ENCODE measurements around the gene DCST1.

The DCST1 gene

DNA sequence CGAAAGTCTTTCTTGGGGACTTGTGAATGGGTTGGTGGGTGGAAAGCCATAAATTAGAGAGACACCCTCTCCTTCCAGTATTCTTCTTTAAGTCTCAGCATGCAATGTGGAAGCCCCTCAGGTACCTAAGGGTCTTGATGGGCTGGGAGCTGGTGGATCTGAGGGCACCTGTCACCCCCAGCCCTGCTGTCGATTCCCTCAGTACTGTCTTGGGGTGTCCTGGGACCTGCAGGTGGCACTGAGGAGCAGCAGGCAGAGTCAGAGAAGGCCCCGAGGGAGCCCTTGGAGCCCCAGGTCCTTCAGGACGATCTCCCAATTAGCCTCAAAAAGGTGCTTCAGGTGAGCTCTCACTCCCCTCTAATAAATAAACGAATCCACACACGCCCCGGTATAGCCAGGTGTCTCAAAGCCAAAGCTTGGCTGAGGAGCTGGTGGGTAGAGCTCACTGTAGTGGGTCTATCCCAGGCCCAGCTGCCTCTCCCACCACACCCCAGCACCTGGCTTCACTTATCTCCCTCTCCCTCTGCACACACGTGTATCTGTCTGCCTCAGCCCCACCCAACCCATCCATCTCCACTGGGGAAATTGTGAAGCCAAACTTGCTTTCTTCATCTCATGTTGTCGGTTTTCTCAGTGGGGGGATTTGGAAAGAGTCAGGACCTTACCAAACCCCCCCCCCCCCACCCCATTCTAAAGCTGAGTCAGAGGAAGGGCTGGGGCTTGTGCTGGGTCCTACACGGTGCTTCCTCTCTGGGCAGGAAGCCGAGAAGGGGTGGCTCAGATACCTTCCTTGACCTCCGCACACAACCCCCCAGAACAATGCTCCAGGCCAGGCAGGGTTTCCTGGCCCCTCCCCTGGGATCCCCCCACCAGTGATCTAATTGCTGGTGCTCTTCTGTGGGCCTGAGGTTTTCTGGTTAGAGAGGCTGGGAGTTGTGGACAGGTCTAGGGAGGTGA is 19.1 kb downstream of the DCST1 start:
- no peak for DNase-seq (ENCODE audit: low spot score)

DNA sequence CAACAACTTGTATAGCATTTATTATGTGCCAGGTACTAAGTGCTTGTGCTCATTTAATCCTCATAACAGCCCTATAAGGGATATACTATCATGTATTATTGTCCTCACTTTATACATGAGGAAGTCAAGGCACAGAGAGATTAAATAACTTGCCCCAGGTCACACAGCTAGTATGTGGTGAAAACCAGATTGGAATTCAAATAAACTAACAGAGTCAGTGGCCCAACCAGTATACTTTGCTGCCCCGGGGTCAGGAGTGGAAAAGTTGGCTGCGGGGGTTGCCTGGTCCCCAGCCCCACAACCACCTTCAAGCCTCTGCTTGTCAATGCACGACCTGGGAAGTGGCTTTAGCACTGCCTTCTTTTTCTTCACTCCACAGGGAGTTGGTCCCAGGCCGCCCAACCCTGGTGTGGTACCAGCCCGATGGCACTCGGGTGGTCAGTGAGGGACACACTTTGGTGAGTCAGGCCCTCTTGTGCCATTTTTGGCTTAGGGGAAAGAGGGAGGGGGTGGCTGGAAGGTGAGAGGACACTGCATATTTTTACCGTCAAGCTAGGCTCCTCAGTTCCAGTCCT is 20.0 kb downstream of the DCST1 start:
- DNase-seq (ENCODE audit: low spot score), result no peak

DNA sequence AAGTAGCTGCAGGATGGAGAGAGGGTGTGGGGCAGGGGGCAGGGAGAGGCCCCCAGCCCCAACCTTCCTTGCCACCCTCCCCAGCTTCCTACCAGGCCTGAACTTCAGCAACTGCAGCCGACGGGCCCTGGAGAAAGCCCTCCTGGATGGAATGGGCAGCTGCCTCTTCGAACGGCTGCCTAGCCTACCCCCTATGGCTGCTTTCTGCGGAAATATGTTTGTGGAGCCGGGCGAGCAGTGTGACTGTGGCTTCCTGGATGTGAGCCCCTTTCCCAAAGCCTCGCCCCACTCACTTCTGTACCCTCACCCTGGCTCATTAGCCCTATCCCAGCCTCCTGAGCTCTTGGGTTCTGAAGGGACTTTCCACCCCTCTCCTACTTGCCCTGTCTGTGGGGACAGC is 23.5 kb downstream of the DCST1 start:
- no peak for DNase-seq (ENCODE audit: low spot score)

DNA sequence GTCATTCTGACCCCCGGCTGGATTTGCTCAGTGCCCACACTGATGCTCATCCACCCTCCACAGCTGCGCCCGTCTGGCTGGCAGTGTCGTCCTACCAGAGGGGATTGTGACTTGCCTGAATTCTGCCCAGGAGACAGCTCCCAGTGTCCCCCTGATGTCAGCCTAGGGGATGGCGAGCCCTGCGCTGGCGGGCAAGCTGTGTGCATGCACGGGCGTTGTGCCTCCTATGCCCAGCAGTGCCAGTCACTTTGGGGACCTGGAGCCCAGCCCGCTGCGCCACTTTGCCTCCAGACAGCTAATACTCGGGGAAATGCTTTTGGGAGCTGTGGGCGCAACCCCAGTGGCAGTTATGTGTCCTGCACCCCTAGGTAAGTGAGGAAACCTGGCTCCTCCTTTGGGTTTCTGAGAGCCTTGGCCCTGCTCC is 24.2 kb downstream of the DCST1 start:
- no peak for DNase-seq (ENCODE audit: low spot score)

DNA sequence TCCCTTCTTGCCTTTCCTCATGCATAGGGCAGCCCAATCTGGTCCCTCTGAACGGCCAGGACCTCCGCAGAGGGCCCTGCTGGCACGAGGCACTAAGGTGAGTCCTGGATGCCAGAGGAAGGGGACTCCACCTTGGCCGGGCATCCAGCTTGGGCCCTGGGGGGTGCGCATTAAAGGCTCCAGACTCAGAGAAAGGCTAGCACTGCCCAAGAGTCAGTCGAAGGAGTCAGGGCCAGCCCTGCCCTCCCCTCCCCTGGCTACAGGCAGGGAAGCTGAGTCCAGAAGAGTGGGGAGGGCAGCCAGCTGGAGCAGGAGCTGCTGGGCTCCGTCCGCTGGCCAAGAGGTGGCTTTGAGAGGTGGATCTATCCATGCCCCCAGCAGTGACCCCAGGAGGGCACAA is 27.1 kb downstream of the DCST1 start:
- DNase-seq (ENCODE audit: low spot score), result no peak

DNA sequence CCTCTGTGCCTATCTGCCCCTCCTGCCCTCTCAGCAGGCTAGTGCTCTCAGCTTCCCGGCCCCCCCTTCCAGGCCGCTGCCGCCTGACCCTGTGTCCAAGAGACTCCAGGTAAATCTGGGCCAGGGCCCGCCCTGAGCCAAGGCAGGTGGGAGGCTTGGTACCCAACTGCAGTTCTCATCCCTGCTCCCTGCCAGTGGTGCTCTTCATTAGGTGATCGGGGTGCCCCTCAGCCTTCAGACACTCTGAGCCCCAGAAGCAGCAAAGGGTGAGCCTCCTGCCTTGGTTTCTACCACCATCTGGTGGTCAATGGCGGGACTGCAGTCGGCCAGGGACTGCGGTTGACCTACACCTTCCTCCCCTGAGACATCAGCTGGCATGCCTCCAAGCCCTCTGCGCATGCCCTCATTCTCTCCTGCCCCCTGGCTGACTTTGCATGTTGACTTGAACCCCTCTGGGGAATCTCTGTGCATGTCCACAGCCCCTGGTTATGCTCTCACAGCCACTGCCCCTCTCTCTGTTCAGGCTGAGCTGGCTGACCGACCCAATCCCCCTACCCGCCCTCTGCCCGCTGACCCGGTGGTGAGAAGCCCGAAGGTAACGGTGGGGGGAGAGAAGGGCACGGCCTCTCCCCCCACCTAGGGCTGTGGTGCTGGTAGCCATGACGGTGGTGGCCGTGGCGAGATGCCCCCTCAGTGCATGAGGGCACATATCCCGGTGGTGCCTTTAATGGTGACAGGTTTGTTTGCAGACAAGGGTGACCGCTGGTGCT is 27.9 kb downstream of the DCST1 start:
- DNase-seq (ENCODE audit: low spot score), result peak; percentile 93

DNA sequence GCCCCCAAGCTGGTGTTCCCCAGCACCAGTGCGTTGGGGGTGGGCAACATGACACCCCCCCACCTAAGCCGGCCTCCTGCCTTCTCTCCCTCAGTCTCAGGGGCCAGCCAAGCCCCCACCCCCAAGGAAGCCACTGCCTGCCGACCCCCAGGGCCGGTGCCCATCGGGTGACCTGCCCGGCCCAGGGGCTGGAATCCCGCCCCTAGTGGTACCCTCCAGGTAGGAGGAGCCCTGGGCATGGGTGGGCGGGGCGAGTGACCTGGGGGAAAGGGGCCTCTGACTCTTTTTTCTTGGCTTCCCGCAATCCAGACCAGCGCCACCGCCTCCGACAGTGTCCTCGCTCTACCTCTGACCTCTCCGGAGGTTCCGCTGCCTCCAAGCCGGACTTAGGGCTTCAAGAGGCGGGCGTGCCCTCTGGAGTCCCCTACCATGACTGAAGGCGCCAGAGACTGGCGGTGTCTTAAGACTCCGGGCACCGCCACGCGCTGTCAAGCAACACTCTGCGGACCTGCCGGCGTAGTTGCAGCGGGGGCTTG is 28.6 kb downstream of the DCST1 start:
- no peak for DNase-seq (ENCODE audit: low spot score)

DNA sequence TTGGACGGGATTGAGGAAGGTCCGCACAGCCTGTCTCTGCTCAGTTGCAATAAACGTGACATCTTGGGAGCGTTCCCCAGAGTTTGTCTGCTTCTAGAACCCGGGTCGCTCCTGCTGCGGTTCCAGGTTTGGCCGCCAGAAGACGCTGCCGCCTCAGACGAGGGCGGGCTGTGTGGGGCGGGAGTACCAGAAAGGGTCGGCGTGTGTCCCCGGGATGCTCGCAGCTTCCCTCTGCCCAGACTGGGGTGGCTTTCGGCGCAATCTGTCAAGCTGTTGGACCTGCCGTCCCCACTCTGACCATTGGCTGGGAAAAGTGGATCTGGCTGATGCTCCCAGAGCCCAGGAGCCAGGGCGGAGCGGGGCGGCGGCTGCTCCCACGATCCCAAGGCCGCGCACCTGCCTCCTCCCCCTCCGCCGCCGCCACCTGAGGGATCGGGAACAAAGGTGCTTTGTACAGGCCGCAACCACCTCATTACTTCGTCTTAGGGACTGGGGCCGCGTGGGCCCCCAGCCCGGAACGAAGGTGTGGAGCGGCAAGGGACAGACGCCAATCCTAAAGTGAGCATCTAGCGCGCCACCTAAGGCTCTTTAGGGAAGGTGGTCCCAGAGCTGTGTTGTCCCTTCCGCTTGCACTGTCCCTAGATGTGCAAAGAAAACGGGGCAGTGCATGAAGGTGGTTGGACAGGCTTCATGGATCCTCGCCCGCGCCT is 29.2 kb downstream of the DCST1 start:
- peak; percentile 85 for DNase-seq (ENCODE audit: low spot score)

DNA sequence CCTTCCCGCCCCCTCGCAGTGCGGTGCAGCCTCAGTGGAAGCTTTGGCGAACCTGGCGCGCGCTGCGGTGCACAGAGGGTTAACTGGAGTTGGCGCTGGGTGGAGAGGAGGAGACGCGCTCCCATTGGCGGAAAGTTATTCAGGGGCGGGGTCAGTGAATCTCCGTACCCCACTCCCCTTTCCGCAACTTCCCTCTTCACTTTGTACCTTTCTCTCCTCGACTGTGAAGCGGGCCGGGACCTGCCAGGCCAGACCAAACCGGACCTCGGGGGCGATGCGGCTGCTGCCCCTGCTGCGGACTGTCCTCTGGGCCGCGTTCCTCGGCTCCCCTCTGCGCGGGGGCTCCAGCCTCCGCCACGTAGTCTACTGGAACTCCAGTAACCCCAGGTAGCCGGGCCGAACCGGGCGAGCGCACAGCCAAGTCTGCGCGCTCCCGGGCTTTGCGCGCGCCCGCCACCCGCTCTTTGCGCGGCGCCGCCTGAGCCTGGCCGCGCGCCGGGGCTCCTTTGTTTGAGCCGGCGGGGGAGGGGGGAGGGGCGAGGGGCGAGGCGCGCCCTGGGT is 30.0 kb downstream of the DCST1 start, which contains the start of gene EFNA4:
Gene EFNA4, plus strand, starts transcription at position 191 of the 561 bp plus-strand sequence. Its CDS starts 84 bp downstream, at position 275.
- peak; percentile 89 for DNase-seq (ENCODE audit: low spot score)

DNA sequence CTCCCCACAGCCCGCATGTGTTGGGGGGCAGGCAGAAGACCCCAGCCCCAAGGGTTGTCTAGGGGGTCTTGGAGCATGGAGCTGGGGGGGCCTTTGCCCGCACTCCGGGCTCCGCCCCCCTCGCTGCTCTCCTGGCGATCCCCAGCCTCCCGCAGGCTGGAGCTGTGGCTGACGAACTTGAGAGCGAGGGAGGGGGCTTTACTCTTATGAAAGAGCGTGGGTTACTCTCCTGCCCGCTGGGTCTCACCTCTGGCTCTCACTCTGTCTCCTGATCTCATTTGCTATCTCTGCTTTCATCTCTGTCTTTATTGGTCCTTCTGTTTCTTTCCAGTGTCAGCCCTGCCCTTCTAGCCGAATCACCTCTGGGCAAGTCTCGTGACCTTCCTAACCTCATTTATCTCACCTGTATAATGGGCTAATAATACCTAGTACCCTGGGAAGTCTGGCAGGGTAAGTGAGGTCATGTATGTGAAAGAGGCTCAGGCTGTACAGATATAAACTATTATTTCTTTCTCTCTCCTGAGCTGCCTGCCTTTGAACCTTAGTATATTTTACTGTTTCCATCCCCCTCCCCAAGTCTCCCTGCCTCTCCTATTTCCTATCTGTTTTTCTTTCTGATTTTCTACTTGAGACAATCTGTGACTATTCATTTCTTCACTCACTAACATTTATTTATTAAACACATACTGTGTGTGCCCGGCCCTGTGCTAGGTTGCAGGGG is 30.6 kb downstream of the DCST1 start:
- no peak for DNase-seq (ENCODE audit: low spot score)

DNA sequence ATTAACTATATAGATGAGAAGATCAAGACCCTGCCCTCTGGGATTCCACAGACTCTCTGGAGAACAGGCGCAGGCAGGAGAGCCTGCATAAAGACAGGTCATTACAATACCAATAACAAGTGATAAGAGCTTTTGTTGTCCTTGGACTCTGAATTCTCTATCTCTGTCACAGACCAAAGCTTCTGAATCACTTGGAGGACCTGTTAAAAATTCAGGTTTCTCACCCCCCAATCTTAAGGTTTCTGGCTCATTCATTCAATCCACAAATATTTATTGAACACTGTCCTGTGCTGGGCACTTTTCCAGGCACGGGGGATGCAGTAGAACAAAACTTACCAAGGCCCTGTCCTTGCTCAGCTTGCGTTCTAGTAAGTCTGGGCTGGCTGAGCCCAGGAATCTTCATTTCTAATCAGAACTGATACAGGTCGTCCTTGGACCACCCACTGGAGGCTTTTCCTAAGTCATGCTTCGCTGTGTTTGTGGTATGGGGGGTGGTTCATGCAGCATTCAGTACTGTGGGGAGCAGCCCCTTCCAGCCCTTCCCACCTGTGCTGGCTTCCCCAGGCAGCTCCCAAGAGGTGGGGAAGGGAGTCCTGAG is 31.3 kb downstream of the DCST1 start:
- no peak for DNase-seq (ENCODE audit: low spot score)

DNA sequence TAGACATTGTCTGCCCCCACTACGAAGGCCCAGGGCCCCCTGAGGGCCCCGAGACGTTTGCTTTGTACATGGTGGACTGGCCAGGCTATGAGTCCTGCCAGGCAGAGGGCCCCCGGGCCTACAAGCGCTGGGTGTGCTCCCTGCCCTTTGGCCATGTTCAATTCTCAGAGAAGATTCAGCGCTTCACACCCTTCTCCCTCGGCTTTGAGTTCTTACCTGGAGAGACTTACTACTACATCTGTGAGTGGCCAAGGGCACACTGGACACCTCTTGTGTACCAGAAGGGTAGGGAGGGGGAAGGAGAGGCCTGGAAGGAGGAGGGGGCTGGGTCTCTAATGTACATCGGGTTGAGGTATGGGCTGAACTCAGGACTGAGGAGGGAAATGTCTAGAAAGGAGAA is 33.2 kb downstream of the DCST1 start:
- no peak for DNase-seq (ENCODE audit: low spot score)

DNA sequence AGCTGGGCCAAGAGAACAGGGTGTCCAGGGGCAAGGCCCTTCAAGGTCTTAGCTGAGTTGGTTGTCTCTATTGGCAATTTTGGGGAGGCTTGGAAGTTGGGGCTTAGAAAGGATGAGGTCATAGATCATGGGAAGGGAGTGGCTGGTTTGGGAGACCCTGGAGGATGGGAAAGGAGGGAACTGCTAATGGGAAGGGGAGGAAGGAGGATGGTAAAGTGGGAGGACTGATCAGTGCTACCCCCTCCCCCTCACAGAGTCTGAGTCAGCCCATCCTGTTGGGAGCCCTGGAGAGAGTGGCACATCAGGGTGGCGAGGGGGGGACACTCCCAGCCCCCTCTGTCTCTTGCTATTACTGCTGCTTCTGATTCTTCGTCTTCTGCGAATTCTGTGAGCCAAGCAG is 35.0 kb downstream of the DCST1 start:
- DNase-seq (ENCODE audit: low spot score), result no peak

DNA sequence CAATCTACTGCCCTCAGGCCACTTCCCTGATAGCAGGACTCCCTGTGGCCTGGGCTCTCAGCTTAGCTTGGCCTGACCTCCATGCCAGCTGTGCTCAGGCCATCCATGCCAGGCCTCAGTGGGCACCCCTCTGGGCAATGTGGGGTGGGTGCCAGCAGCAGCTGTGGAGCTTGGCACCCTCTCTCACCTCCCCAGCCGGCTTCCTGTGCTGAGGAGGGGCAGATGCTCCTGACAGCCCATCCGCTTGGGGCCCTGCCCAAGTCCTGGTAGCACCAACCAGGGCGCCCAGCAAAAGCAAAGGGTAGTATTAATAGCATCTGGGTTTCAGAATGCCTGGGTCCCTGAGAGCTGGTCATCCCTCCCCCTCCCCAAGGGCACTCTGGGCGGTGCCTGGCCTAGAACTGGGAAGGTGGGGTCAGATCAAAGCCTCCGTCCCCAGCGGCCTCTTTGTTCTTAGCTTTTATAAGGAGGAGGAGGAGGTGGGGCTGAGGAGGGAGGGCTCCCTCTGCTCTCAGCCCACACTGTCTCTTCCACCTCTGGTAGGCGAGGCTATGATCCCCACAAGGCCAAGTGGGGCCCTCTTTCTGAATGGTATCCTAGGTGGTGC is 36.0 kb downstream of the DCST1 start:
- DNase-seq (ENCODE audit: low spot score), result no peak

DNA sequence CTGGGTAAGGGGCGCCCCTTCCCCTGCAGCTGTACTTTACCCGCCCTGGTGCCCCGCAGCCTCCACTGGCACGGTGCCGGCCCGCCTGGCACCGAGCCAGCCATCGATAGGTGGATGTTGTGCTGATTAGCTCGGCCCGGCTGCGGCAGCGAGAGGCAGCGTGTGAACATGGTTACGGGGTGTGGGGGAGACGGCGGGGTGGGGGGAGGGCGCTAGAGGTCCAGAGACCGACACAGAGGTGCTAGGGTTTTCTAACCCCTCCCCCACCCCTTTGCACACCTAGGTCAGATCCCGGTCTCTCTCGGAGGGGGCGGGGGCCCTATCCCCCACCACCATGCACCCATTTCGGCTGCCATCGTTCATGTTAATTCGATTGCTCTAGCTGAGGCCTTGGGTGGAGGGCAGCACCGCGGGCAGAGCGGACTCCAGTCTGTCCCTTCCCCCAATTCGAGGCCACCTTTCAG is 36.6 kb downstream of the DCST1 start:
- DNase-seq (ENCODE audit: low spot score), result no peak

DNA sequence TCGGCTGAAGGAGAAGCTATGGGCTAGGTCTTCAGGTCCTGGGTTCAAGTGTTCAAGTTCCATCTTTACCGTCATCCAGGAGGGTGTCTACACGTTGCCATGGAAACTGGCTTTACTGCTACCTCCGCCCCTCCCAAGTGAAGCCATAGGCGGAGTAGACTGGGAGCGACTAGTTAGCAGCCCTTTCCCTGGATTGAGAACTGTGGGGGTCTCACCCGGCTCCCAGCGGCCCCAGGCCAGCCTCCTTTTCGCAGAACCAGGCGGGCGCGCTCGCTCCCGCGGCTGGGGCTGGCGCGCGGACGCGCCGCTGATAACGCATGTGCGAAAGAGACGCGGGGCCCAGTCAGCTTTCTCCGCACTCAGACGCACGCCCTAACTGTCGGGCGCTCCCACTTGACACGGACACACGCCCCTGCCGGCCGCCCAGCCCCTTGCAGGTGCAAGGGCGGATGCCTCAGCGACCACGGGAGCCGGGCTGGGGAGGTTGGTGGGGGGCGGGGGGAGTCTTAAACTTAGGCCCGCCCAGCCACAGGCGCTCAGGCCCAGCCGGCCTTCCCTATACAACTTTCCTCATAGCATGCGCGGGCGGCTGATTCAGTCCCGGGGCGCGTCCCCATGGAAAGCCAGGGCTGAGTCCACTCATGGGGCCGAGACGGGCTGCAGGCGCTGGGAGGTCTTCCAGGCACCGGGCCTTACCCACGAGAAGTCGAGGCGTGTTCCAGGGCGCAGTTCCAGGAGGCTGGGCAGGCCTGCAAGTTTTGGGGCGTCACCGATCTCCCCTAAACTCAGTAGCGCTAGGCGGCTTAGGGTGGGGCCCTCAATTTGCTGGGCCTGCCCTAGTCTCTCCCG is 37.3 kb downstream of the DCST1 start:
- DNase-seq (ENCODE audit: low spot score), result peak; percentile 85

DNA sequence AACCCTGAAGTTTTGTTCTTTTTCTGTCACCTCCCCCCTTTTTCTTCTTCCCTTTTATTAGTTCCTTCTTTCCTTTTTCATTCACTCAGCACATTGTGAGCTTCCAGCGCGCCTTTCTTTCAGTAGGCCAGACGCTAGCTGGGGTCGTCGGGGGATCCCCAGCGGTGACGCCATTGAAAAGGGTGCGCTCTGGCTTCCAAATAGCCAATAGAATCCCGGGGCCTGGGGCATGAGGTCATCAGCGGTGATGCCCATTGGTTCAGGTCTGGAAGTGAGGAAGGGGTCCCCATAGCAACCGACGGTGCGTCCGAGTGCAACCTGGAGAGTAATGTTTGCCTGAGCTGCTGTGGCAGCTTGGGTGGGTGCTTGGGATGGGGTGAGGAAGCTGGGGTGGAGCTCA is 38.1 kb downstream of the DCST1 start:
- DNase-seq (ENCODE audit: low spot score), result no peak

DNA sequence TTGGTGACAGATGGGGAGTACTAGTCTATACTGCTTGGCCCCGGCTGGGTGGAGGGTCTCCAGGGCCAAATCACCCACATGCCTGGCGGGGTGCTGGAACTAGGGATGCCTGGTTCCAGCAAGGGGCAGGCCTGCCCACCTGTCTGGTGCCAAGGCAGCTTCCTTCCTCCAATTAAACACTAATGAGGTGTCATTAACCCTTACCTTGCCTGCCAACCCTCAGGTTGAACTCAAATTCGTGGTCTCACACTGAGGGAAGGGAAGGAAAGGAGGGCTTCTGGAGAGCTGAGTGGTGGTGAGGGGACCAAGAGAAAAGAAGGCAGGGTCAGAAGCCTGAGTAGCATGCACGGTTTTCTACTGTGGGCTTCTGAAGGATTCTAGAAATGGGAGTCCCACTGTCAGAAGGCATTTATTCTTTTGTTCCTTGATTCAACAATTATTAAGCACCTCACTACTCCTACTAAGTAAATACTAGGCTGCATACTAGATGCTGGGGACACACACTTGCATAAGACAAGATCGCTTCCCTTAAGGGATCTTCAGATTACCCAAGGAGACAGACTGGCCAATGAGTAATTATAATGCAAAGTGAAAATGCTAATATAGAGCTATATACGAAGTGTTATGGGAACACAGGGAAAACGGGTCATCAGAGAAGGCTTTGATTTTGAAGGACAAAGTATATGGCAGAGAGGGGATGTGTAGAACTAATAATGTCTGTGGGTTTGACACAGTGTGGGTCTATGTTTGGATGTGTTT is 39.1 kb downstream of the DCST1 start:
- DNase-seq (ENCODE audit: low spot score), result no peak
